GM12878 (cell line): Measurements from ENCODE around the gene POLR1H. TPM values are rescaled to one million over a fixed set of nuclear protein-coding genes. Genes with fewer than 3 reads are reported as not detected.

ENCODE experiments used
- ATAC-seq: fragments of 200-7000 bp; cut with Tn5 transposase; 3 replicates; pipeline ENCODE4 v1.9.1; 2020; ENCODE audit warnings: mild to moderate bottlenecking, moderate library complexity
- BruUV-seq: library from RNA; stranded (reverse); fragments of 400-500 nt; replicated peaks from 2 replicates; lab custom pipeline; 2021; lab: Mats Ljungman, UMichigan
- CTCF ChIA-PET: fragments of 300-600 bp; sonication (Branson Sonifier 250); formaldehyde crosslinking; extraction: SDS; loops from one replicate; lab custom pipeline; 2021; ENCODE audit warnings: inconsistent platforms; lab: Yijun Ruan, JAX
- POLR2A ChIA-PET: fragments of 350-600 bp; formaldehyde crosslinking; extraction: SDS; loops from one replicate; lab custom pipeline; 2021; ENCODE audit warnings: inconsistent platforms; lab: Charles Lee
- RAD21 ChIA-PET: fragments of 300-600 bp; sonication (Branson Sonifier 250); formaldehyde crosslinking; loops from one replicate; lab custom pipeline; 2023; ENCODE audit warnings: antibody characterized with exemption; ENCODE audit not compliant: unreplicated experiment; lab: Charles Lee
- SMC1A ChIA-PET: fragments of 300-600 bp; sonication (Branson Sonifier 250); formaldehyde crosslinking; loops from one replicate; lab custom pipeline; 2023; ENCODE audit not compliant: unreplicated experiment, uncharacterized antibody; lab: Charles Lee
- DNase-seq: peaks from one replicate; pipeline ENCODE4 v3.0.0-alpha.2; 2011; ENCODE audit warnings: low read depth, low spot score
- FAIRE-seq: peaks from 3 replicates; lab custom pipeline; 2011; peaks lifted over from hg19 to GRCh38; lab: Jason Lieb, UNC
- H2AFZ ChIP-seq: 2 replicates; pipeline ENCODE4 v1.6.0; 2011; ENCODE audit warnings: low read depth, low read length, control low read depth; ENCODE audit not compliant: control insufficient read depth
- H3K27ac ChIP-seq: 2 replicates; pipeline ENCODE4 v1.5.1; 2011; ENCODE audit warnings: control low read depth; ENCODE audit not compliant: control insufficient read depth, insufficient read depth
- H3K27me3 ChIP-seq, 2 experiments: replicated peaks in 1 of 2; 2 replicates each; pipeline versions ENCODE4 v1.6.0 to v1.6.1; 2011; ENCODE audit warnings: low read length in 1 of 2; ENCODE audit not compliant: control insufficient read depth in 2 of 2, insufficient read depth in 2 of 2
- H3K36me3 ChIP-seq, 2 experiments: 2 replicates each; pipeline ENCODE4 v1.5.1; 2011; ENCODE audit warnings: low read length in 1 of 2; ENCODE audit not compliant: control insufficient read depth in 2 of 2, insufficient read depth in 2 of 2
- H3K4me1 ChIP-seq: 2 replicates; pipeline ENCODE4 v1.6.1; 2011; ENCODE audit warnings: mild to moderate bottlenecking, low read length, moderate library complexity, mixed read lengths; ENCODE audit not compliant: control insufficient read depth, insufficient read depth
- H3K4me2 ChIP-seq: 2 replicates; pipeline ENCODE4 v1.6.0; 2011; ENCODE audit warnings: control low read depth; ENCODE audit not compliant: control insufficient read depth, insufficient read depth
- H3K4me3 ChIP-seq: fragments of 200-600 bp; sonication (generic); 2 replicates; pipeline ENCODE4 v1.5.1; 2016
- H3K79me2 ChIP-seq: 2 replicates; pipeline ENCODE4 v1.6.0; 2011; ENCODE audit warnings: low read length; ENCODE audit not compliant: control insufficient read depth, insufficient read depth
- H3K9ac ChIP-seq: 2 replicates; pipeline ENCODE4 v1.8.0; 2011; ENCODE audit warnings: low read length, control low read depth, mixed read lengths; ENCODE audit not compliant: control insufficient read depth, insufficient read depth
- H3K9me3 ChIP-seq: replicated peaks from 3 replicates; pipeline ENCODE4 v1.5.1; 2011; ENCODE audit warnings: mild to moderate bottlenecking, low read length; ENCODE audit not compliant: control insufficient read depth, insufficient read depth
- H4K20me1 ChIP-seq: 2 replicates; pipeline ENCODE4 v1.6.0; 2011; ENCODE audit not compliant: control insufficient read depth, insufficient read depth
- ETV6 ChIP-seq, 2 experiments: fragments of 450-650 bp in 1 of 2; IDR thresholded peaks in 1 of 2; conservative IDR thresholded peaks in 1 of 2; 2 replicates each; pipeline ENCODE4 v1.6.1; 2014; ENCODE audit warnings: antibody characterized with exemption in 1 of 2, borderline replicate concordance in 1 of 2, low read depth in 1 of 2, mild to moderate bottlenecking in 1 of 2, moderate library complexity in 1 of 2
- GABPA ChIP-seq: IDR thresholded peaks from 2 replicates; pipeline ENCODE4 v1.6.1; 2014; ENCODE audit warnings: antibody characterized with exemption, low read depth, mild to moderate bottlenecking, inconsistent platforms
- GATAD2B ChIP-seq: fragments of 450-650 bp; conservative IDR thresholded peaks from 2 replicates; pipeline ENCODE4 v1.6.1; 2017; ENCODE audit warnings: low read depth, mild to moderate bottlenecking, moderate library complexity
- NR2C2 ChIP-seq: IDR thresholded peaks from 2 replicates; pipeline ENCODE4 v1.6.1; 2011; ENCODE audit warnings: borderline replicate concordance, low read depth; ENCODE audit not compliant: control insufficient read depth, insufficient read length
- SMARCA5 ChIP-seq: fragments of 450-650 bp; IDR thresholded peaks from 2 replicates; pipeline ENCODE4 v1.6.1; 2017; ENCODE audit warnings: mild to moderate bottlenecking
- SP1 ChIP-seq: IDR thresholded peaks from one replicate; pipeline ENCODE4 v1.6.1; 2011; ENCODE audit warnings: low read depth, low read length
- TCF3 ChIP-seq: IDR thresholded peaks from 2 replicates; pipeline ENCODE4 v1.6.1; 2012; ENCODE audit warnings: low read depth, mild to moderate bottlenecking, low read length, borderline replicate concordance; ENCODE audit not compliant: insufficient read depth
- ZSCAN29 ChIP-seq: fragments of 450-650 bp; IDR thresholded peaks from 2 replicates; pipeline ENCODE4 v1.6.1; 2017; ENCODE audit warnings: mild to moderate bottlenecking, moderate library complexity
- WGBS: methylation state at CpG from one replicate; pipeline ENCODE4 v1.1.6; 2016; ENCODE audit warnings: low lambda C conversion rate; ENCODE audit not compliant: insufficient replicate concordance, insufficient coverage; ENCODE audit errors: missing lambda C conversion rate; 5-methylcytosine and 5-hydroxymethylcytosine counted together
- in situ Hi-C: fragments of 300-500 bp; cut with MboI; formaldehyde crosslinking; loops from 9 replicates; pipeline ENCODE4 v1.14.3; 2018; ENCODE audit warnings: mixed read lengths
- intact Hi-C: fragments of 100-400 bp; cut with micrococcal nuclease; formaldehyde crosslinking; loops from one replicate; pipeline ENCODE4 v1.14.2; 2022; ENCODE audit not compliant: unreplicated experiment
- polyA plus RNA-seq, 11 experiments: library from polyadenylated mRNA; depleted of rRNA in 4 of 11; unstranded in 6 of 11; stranded (reverse) in 5 of 11; fragments of >200 nt; fragmentation: Nextera tagmentation in 4 of 11; fragmentation: Illumina TruSeq in 1 of 11; extraction: Ambion mirVana in 4 of 11; extraction: Trizol in 1 of 11; gene quantifications; 1 replicate in 1 of 11; 2 replicates in 10 of 11; pipeline versions ENCODE4 v1.2.1 to v1.2.3, GENCODE V29; 2011 to 2016; ENCODE audit warnings: inconsistent platforms in 2 of 11, missing spikeins in 2 of 11, low read depth in 1 of 11
- total RNA-seq, 4 experiments: library from RNA; depleted of rRNA in 3 of 4; stranded (reverse); fragments of >200 nt in 3 of 4; fragmentation: Illumina TruSeq in 1 of 4; extraction: Trizol in 1 of 4; gene quantifications; 2 replicates each; pipeline versions ENCODE4 v1.2.1 to v1.2.3, GENCODE V29; 2013 to 2021
- TF ChIP-seq, protein P1 (sequence below): IDR thresholded peaks from 2 replicates; pipeline ENCODE4 v1.6.1; 2012; ENCODE audit warnings: low read length, inconsistent platforms
- TF ChIP-seq, protein P2 (sequence below): IDR thresholded peaks from 2 replicates; pipeline ENCODE4 v1.6.1; 2012; ENCODE audit warnings: improper control_type of control experiment, low read depth, low read length; ENCODE audit not compliant: insufficient replicate concordance

The POLR1H gene
- total and polyA plus RNA-seq, 10 of the 15 experiments (the other 5 are each of a cell fraction or from before 2014, with no cell fraction given): 50.6 to 160 (median 77.7) TPM

GRCh38 chr6:30073489-30074235, 12.6 kb downstream of the POLR1H start:
- Histone ChIP-seq H3K27ac (no peak overlapping the region), H4K20me1 (no peaks in the 10 kb centered on the region), H3K4me1 (no peaks in the 10 kb centered on the region), H3K79me2 (no peaks in the 10 kb centered on the region), H3K4me2 (no peak overlapping the region), H3K9ac (no peak overlapping the region), H3K9me3 (no peaks in the 10 kb centered on the region), H2AFZ (no peak overlapping the region), H3K4me3 (no peak overlapping the region), H3K27me3 (peaks cover 4 to 19% of the 10 kb centered on the region in 2 experiments), H3K36me3 (no peaks in the 10 kb centered on the region)
- CTCF ChIA-PET: no interaction called here
- POLR2A ChIA-PET: no interaction called here
- SMC1A ChIA-PET: no interaction called here
- WGBS: 50% methylated on average over 7 of the region's 7 CpGs
- in situ Hi-C loops: no loop called here
- TF ChIP-seq SP1 (no peak), ETV6 (conservative IDR thresholded peaks at IDR 0.05 in 1 of 2, IDR thresholded peaks at IDR 0.05 in 1 of 2; ENCODE audit: borderline replicate concordance in 1 of 2, low read depth in 1 of 2) (no peak), SMARCA5 (no peak), TCF3 (no peak), ZSCAN29 (no peak), GABPA (no peak), GATAD2B (no peak), NR2C2 (no peak)
- TF ChIP-seq, protein P1, sequence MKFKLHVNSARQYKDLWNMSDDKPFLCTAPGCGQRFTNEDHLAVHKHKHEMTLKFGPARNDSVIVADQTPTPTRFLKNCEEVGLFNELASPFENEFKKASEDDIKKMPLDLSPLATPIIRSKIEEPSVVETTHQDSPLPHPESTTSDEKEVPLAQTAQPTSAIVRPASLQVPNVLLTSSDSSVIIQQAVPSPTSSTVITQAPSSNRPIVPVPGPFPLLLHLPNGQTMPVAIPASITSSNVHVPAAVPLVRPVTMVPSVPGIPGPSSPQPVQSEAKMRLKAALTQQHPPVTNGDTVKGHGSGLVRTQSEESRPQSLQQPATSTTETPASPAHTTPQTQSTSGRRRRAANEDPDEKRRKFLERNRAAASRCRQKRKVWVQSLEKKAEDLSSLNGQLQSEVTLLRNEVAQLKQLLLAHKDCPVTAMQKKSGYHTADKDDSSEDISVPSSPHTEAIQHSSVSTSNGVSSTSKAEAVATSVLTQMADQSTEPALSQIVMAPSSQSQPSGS: no peak
- TF ChIP-seq, protein P2, sequence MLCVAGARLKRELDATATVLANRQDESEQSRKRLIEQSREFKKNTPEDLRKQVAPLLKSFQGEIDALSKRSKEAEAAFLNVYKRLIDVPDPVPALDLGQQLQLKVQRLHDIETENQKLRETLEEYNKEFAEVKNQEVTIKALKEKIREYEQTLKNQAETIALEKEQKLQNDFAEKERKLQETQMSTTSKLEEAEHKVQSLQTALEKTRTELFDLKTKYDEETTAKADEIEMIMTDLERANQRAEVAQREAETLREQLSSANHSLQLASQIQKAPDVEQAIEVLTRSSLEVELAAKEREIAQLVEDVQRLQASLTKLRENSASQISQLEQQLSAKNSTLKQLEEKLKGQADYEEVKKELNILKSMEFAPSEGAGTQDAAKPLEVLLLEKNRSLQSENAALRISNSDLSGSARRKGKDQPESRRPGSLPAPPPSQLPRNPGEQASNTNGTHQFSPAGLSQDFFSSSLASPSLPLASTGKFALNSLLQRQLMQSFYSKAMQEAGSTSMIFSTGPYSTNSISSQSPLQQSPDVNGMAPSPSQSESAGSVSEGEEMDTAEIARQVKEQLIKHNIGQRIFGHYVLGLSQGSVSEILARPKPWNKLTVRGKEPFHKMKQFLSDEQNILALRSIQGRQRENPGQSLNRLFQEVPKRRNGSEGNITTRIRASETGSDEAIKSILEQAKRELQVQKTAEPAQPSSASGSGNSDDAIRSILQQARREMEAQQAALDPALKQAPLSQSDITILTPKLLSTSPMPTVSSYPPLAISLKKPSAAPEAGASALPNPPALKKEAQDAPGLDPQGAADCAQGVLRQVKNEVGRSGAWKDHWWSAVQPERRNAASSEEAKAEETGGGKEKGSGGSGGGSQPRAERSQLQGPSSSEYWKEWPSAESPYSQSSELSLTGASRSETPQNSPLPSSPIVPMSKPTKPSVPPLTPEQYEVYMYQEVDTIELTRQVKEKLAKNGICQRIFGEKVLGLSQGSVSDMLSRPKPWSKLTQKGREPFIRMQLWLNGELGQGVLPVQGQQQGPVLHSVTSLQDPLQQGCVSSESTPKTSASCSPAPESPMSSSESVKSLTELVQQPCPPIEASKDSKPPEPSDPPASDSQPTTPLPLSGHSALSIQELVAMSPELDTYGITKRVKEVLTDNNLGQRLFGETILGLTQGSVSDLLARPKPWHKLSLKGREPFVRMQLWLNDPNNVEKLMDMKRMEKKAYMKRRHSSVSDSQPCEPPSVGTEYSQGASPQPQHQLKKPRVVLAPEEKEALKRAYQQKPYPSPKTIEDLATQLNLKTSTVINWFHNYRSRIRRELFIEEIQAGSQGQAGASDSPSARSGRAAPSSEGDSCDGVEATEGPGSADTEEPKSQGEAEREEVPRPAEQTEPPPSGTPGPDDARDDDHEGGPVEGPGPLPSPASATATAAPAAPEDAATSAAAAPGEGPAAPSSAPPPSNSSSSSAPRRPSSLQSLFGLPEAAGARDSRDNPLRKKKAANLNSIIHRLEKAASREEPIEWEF: no peak
- RAD21 ChIA-PET: no interaction called here
- DNase-seq: no peak
- FAIRE-seq: no peak
- no peak for ATAC-seq
- intact Hi-C loops: no loop called here
- no TSS peak for BruUV-seq
